ENCODE results near the gene EFNA4. TPM values are rescaled to one million over a fixed set of nuclear protein-coding genes. Genes with fewer than 3 reads are reported as not detected.
A peak's percentile ranks its signal among the peaks of the same experiment; 100 is the strongest.

EFNA4 gene, protein sequence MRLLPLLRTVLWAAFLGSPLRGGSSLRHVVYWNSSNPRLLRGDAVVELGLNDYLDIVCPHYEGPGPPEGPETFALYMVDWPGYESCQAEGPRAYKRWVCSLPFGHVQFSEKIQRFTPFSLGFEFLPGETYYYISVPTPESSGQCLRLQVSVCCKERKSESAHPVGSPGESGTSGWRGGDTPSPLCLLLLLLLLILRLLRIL
- total RNA-seq = 8.9 to 10.6 TPM (median 9.7 TPM) in 3 replicates
- long read RNA-seq, transcript EFNA4-202 (4 exons, 1,263 nt) = major isoform, 10 of 13 reads
- long read RNA-seq, partial matches to known transcripts = 0 of 13 reads
- long read RNA-seq, other reads (novel, unspliced or antisense) = 3 of 13 reads

DNA sequence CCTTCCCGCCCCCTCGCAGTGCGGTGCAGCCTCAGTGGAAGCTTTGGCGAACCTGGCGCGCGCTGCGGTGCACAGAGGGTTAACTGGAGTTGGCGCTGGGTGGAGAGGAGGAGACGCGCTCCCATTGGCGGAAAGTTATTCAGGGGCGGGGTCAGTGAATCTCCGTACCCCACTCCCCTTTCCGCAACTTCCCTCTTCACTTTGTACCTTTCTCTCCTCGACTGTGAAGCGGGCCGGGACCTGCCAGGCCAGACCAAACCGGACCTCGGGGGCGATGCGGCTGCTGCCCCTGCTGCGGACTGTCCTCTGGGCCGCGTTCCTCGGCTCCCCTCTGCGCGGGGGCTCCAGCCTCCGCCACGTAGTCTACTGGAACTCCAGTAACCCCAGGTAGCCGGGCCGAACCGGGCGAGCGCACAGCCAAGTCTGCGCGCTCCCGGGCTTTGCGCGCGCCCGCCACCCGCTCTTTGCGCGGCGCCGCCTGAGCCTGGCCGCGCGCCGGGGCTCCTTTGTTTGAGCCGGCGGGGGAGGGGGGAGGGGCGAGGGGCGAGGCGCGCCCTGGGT is at the start of gene EFNA4:
TSS of gene EFNA4 (plus strand) at position 191 of the 561 bp plus-strand sequence. CDS start at position 275, 84 bp downstream.
- H3K4me3 Mint-ChIP-seq (ENCODE audit: unreplicated experiment) = peak within 1 kb of the TSS; percentile 88
- no peaks in the 10 kb centered on the region for H3K9me3 Mint-ChIP-seq (ENCODE audit: low read depth)

DNA sequence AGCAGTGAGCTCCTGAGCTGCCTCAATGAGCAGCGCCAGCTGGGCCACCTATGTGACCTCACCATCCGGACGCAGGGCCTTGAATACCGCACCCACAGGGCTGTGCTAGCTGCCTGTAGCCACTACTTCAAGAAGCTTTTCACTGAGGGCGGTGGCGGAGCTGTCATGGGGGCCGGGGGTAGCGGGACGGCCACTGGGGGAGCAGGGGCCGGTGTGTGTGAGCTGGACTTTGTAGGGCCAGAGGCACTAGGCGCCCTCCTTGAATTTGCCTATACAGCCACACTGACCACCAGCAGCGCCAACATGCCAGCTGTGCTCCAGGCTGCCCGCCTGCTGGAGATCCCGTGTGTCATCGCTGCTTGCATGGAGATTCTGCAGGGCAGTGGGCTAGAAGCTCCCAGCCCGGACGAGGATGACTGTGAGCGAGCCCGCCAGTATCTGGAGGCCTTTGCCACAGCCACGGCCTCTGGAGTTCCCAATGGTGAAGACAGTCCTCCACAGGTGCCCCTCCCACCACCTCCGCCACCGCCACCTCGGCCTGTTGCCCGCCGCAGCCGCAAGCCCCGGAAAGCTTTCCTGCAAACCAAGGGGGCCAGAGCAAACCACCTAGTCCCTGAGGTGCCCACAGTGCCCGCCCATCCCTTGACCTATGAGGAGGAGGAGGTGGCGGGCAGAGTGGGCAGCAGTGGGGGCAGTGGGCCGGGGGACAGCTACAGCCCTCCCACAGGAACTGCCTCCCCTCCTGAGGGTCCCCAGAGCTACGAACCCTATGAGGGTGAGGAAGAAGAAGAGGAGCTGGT is 48.6 kb upstream of the EFNA4 start:
- Mint-ChIP-seq H3K4me3 (ENCODE audit: unreplicated experiment) (no peak overlapping the region), H3K36me3 (ENCODE audit: low read depth) (peaks cover 3% of the 10 kb centered on the region), H3K9me3 (ENCODE audit: low read depth) (no peaks in the 10 kb centered on the region), H3K27me3 (ENCODE audit: low read depth) (no peaks in the 10 kb centered on the region), H3K27ac (ENCODE audit: unreplicated experiment) (no peak overlapping the region), H3K4me1 (ENCODE audit: low read depth) (peaks cover 15% of the 10 kb centered on the region)
- DNase-seq (ENCODE audit: low spot score) = no peak
- TF ChIP-seq, protein P1, sequence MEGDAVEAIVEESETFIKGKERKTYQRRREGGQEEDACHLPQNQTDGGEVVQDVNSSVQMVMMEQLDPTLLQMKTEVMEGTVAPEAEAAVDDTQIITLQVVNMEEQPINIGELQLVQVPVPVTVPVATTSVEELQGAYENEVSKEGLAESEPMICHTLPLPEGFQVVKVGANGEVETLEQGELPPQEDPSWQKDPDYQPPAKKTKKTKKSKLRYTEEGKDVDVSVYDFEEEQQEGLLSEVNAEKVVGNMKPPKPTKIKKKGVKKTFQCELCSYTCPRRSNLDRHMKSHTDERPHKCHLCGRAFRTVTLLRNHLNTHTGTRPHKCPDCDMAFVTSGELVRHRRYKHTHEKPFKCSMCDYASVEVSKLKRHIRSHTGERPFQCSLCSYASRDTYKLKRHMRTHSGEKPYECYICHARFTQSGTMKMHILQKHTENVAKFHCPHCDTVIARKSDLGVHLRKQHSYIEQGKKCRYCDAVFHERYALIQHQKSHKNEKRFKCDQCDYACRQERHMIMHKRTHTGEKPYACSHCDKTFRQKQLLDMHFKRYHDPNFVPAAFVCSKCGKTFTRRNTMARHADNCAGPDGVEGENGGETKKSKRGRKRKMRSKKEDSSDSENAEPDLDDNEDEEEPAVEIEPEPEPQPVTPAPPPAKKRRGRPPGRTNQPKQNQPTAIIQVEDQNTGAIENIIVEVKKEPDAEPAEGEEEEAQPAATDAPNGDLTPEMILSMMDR (IDR thresholded peaks at IDR 0.05) = no peak

More for the DNA sequence above, at the start of gene EFNA4:
- TF ChIP-seq, protein P1 (IDR thresholded peaks at IDR 0.05) = no peak
- Mint-ChIP-seq H3K36me3 (ENCODE audit: low read depth) (peaks cover 3% of the 10 kb centered on the region), H3K4me1 (ENCODE audit: low read depth) (peaks cover 34% of the 10 kb centered on the region), H3K27me3 (ENCODE audit: low read depth) (no peaks in the 10 kb centered on the region), H3K27ac (ENCODE audit: unreplicated experiment) (peak within 1 kb of the TSS; percentile 91)
- no peak for DNase-seq (ENCODE audit: low spot score)

DNA sequence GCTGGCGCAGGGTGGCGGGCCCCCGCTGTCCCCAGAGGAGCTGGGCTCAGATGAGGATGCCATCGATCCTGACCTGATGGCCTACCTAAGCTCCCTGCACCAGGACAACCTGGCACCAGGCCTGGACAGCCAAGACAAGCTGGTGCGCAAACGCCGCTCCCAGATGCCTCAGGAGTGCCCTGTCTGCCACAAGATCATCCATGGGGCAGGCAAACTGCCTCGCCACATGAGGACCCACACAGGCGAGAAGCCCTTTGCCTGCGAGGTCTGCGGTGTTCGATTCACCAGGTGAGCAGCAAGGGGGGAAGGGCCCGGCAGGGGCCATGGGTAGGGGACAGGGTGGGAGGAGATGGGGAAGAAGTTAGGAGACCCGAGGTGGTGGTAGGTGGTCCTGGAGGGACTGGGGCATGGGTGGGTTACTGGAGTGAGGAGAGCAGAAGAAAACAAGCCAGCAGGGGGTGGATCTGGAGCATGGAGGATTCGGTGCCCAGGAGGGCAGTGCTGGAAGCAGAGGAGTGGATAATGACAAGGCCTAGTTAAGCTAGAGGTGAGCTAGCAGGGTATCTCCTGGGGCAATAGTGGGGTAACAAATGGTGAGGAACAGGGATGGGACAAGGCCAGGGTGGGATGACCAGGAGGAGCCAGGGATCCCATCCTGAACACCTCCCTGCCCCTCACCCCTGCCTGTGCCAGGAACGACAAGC is 47.9 kb upstream of the EFNA4 start:
- Mint-ChIP-seq H3K36me3 (ENCODE audit: low read depth) (peaks cover 3% of the 10 kb centered on the region), H3K9me3 (ENCODE audit: low read depth) (no peaks in the 10 kb centered on the region), H3K4me3 (ENCODE audit: unreplicated experiment) (no peak overlapping the region), H3K4me1 (ENCODE audit: low read depth) (peaks cover 15% of the 10 kb centered on the region), H3K27me3 (ENCODE audit: low read depth) (no peaks in the 10 kb centered on the region), H3K27ac (ENCODE audit: unreplicated experiment) (no peak overlapping the region)
- no peak for DNase-seq (ENCODE audit: low spot score)
- TF ChIP-seq, protein P1 (IDR thresholded peaks at IDR 0.05) = no peak

DNA sequence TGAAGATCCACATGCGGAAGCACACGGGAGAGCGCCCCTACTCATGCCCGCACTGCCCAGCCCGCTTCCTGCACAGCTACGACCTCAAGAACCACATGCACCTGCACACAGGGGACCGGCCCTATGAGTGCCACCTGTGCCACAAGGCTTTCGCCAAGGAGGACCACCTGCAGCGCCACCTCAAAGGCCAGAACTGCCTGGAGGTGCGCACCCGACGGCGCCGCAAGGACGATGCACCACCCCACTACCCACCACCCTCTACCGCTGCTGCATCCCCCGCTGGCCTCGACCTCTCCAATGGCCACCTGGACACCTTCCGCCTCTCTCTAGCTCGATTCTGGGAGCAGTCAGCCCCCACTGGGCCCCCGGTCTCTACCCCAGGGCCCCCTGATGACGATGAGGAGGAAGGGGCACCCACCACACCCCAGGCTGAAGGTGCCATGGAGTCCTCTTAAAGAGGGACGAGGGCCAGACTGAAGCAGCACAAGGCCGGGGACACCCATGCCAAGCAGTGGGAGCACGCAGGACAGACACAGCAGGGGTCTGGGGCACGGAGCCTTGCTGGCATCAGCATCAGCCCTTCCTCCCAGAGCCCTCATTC is 47.2 kb upstream of the EFNA4 start:
- Mint-ChIP-seq H3K9me3 (ENCODE audit: low read depth) (no peaks in the 10 kb centered on the region), H3K4me3 (ENCODE audit: unreplicated experiment) (no peak overlapping the region), H3K36me3 (ENCODE audit: low read depth) (peaks cover 3% of the 10 kb centered on the region), H3K27ac (ENCODE audit: unreplicated experiment) (peak overlapping the region; percentile 22), H3K4me1 (ENCODE audit: low read depth) (peaks cover 15% of the 10 kb centered on the region), H3K27me3 (ENCODE audit: low read depth) (no peaks in the 10 kb centered on the region)
- no peak for DNase-seq (ENCODE audit: low spot score)
- TF ChIP-seq, protein P1 (IDR thresholded peaks at IDR 0.05) = no peak
